ENCODE data around the gene CAPN15. TPM values are rescaled to one million over a fixed set of nuclear protein-coding genes. Genes with fewer than 3 reads are reported as not detected.

CAPN15 gene
- total RNA-seq, 1 donor from 2014 or later, result 56.1 TPM

DNA sequence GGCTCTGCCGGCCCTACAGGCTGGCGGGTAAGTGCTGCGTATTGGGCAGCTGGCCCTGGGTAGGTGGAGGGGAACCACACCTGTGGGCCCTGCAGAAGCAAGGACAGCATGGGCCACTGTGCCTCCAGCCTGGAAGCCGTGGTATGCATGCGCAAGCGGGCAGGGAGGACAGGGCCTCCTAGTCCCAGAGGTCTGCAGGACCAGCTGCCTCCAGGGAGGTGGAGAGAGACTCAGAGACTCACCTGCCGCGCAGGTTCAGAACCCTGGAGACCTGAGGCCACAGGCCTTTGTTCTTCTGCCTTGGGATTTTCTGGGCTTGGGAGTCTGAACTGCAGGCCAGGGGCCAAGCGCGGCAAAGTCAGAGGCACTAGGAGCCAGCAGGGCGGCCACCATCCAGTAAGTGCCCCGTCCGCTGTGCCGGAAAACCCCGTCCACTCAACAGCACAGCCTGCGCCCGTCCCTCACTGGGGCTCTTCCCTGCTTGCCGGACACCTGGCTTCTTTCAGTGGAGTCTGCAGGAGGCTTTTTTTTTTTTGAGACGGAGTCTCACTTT lies 53.5 kb downstream of the CAPN15 start:
- Mint-ChIP-seq H3K9me3 (ENCODE audit: unreplicated experiment) (peaks cover 3% of the 10 kb centered on the region), H3K36me3 (ENCODE audit: unreplicated experiment) (no peaks in the 10 kb centered on the region), H3K27me3 (ENCODE audit: unreplicated experiment) (peaks cover 4% of the 10 kb centered on the region), H3K4me3 (ENCODE audit: unreplicated experiment) (no peak overlapping the region), H3K4me1 (ENCODE audit: low read depth, unreplicated experiment) (peaks cover 3% of the 10 kb centered on the region), H3K27ac (ENCODE audit: unreplicated experiment) (no peak overlapping the region)
- DNase-seq, result no peak
- TF ChIP-seq, protein P1, sequence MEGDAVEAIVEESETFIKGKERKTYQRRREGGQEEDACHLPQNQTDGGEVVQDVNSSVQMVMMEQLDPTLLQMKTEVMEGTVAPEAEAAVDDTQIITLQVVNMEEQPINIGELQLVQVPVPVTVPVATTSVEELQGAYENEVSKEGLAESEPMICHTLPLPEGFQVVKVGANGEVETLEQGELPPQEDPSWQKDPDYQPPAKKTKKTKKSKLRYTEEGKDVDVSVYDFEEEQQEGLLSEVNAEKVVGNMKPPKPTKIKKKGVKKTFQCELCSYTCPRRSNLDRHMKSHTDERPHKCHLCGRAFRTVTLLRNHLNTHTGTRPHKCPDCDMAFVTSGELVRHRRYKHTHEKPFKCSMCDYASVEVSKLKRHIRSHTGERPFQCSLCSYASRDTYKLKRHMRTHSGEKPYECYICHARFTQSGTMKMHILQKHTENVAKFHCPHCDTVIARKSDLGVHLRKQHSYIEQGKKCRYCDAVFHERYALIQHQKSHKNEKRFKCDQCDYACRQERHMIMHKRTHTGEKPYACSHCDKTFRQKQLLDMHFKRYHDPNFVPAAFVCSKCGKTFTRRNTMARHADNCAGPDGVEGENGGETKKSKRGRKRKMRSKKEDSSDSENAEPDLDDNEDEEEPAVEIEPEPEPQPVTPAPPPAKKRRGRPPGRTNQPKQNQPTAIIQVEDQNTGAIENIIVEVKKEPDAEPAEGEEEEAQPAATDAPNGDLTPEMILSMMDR (IDR thresholded peaks at IDR 0.05; ENCODE audit: partially characterized antibody, unreplicated experiment), result no peak

DNA sequence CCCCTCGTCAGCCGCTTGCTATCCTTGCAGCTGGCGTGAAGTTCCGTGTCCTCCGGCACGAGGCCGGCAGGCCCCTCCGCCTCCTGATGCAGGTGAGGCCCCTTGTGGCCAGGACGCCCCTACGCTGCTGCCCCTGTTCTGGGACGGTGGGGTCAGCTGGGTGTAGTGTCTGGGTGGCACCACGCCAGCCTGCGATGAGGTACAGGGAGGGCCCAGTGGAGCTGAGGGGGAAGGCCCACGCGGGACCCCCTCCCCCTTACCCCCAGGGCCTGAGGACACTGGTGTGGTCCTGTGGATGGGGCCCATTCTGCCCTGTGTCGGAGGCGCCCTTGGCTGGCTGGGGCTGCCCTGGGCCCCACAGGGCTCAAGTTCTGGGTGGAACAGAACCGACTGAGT lies 54.7 kb downstream of the CAPN15 start:
- H3K27me3 Mint-ChIP-seq (ENCODE audit: unreplicated experiment), result peaks cover 4% of the 10 kb centered on the region
- H3K9me3 Mint-ChIP-seq (ENCODE audit: unreplicated experiment), result peaks cover 3% of the 10 kb centered on the region
- TF ChIP-seq, protein P1 (IDR thresholded peaks at IDR 0.05; ENCODE audit: partially characterized antibody, unreplicated experiment), result no peak
- no peak overlapping the region for H3K4me3 Mint-ChIP-seq (ENCODE audit: unreplicated experiment)
- H3K36me3 Mint-ChIP-seq (ENCODE audit: unreplicated experiment), result no peaks in the 10 kb centered on the region
- H3K4me1 Mint-ChIP-seq (ENCODE audit: low read depth, unreplicated experiment), result no peaks in the 10 kb centered on the region
- no peak for DNase-seq
- H3K27ac Mint-ChIP-seq (ENCODE audit: unreplicated experiment), result no peak overlapping the region

DNA sequence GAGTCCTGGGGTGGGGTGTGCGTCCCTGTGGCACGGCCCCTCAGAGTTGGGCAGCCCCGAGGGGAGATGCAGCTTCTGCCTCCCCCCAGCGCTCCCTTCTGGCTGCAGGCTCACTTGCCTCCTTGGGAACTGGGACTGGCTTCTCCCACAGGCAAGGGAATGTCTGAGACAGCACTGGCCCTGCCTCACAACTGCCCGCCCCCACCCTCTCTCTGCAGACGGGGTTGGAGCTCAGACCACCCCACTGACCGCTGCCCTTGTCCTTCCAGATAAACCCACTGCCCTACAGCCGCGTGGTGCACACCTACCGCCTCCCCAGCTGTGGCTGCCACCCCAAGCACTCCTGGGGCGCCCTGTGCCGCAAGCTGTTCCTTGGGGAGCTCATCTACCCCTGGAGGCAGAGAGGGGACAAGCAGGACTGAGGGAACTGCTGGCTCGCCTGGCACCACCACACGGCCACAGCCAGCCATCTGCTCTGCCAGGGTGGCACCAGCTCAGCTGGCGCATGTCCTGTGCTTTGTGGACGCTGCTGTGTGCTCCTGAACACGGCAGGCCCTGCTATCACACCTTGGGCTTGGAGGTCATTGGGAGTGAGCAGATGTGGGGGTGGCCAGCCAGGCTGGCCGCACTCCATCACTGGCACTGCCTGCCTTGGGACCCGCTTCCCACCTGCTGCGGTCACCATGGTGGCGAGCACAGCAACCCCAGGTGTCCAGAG lies 55.3 kb downstream of the CAPN15 start:
- Mint-ChIP-seq H3K27ac (ENCODE audit: unreplicated experiment) (no peak overlapping the region), H3K4me3 (ENCODE audit: unreplicated experiment) (no peak overlapping the region), H3K9me3 (ENCODE audit: unreplicated experiment) (peaks cover 6% of the 10 kb centered on the region), H3K27me3 (ENCODE audit: unreplicated experiment) (peaks cover 5% of the 10 kb centered on the region), H3K36me3 (ENCODE audit: unreplicated experiment) (no peaks in the 10 kb centered on the region), H3K4me1 (ENCODE audit: low read depth, unreplicated experiment) (no peaks in the 10 kb centered on the region)
- TF ChIP-seq, protein P1 (IDR thresholded peaks at IDR 0.05; ENCODE audit: partially characterized antibody, unreplicated experiment), result no peak
- no peak for DNase-seq

DNA sequence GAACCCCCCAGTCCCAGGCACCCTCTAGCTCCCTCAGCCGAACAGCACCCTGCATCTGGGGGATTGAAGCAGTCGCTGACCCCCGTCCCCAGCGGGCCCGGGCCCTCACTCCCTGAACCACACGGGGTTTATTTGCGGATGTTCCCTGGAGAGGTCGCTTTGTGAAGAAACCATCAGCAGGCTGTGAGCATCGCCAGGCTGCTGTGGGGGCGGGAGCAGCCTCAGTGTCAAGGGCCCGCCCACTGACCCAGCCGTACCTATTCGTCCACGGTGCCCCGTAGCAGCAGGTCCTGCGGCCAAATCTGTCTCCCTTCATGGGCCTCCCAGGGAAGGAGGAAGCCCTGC lies 55.9 kb downstream of the CAPN15 start:
- Mint-ChIP-seq H3K27ac (ENCODE audit: unreplicated experiment) (no peak overlapping the region), H3K36me3 (ENCODE audit: unreplicated experiment) (no peaks in the 10 kb centered on the region), H3K27me3 (ENCODE audit: unreplicated experiment) (peaks cover 7% of the 10 kb centered on the region), H3K9me3 (ENCODE audit: unreplicated experiment) (peaks cover 9% of the 10 kb centered on the region), H3K4me3 (ENCODE audit: unreplicated experiment) (no peak overlapping the region), H3K4me1 (ENCODE audit: low read depth, unreplicated experiment) (no peaks in the 10 kb centered on the region)
- TF ChIP-seq, protein P1 (IDR thresholded peaks at IDR 0.05; ENCODE audit: partially characterized antibody, unreplicated experiment), result no peak
- no peak for DNase-seq

DNA sequence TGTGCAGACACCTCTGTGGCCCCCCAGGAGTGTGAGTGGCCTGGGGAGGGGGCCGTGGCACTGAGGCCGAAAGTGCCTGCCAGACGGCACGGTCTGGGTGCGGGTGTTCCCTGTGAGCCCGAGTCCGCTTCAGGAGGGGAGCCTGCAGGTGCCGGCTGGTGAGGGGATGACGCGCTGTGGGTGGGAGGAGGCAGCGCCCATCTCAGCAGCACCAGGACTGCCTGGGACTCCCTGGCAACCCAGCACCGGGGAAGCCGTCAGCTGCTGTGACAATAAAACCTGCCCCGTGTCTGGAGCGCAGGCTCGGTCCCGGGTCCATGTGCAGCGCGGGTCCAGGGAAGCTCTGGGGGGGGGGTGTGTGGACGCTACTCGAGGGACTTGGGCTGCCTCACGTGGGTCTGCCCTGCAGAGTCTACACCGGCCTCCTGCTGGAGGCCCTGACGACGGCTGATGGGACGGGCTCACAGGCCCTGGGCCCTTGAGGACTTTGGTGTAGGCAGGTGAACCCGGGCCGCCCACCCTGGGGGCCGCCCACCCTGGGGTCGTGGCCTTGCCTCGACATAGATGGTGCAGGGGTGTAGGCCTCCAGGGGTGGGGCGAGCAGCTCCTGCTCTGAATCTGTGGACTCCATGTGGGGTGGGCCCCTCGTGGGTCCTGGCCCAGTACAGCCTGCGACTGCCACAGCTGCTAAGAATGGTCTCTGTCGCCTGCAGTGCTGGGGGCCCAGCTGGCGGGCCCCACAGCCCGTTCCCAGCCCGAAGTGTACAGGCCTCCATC lies 56.5 kb downstream of the CAPN15 start:
- no peak for DNase-seq
- Mint-ChIP-seq H3K36me3 (ENCODE audit: unreplicated experiment) (no peaks in the 10 kb centered on the region), H3K27me3 (ENCODE audit: unreplicated experiment) (peaks cover 8% of the 10 kb centered on the region), H3K4me3 (ENCODE audit: unreplicated experiment) (no peak overlapping the region), H3K9me3 (ENCODE audit: unreplicated experiment) (peaks cover 9% of the 10 kb centered on the region), H3K27ac (ENCODE audit: unreplicated experiment) (no peak overlapping the region), H3K4me1 (ENCODE audit: low read depth, unreplicated experiment) (no peaks in the 10 kb centered on the region)
- TF ChIP-seq, protein P1 (IDR thresholded peaks at IDR 0.05; ENCODE audit: partially characterized antibody, unreplicated experiment), result no peak
